Endothelial cell of umbilical vein (primary cell): Measurements from ENCODE around the gene COL5A1. TPM values are rescaled to one million over a fixed set of nuclear protein-coding genes. Genes with fewer than 3 reads are reported as not detected.

Source experiments
- BruUV-seq: library from RNA; stranded (reverse); fragments of 400-500 nt; replicated peaks from 2 replicates; lab custom pipeline; 2021; lab: Mats Ljungman, UMichigan
- CTCF ChIA-PET: fragments of 300-600, 350-600 bp; sonication (Branson Sonifier 250); formaldehyde crosslinking; loops from one replicate; lab custom pipeline; 2021; ENCODE audit warnings: antibody characterized with exemption, inconsistent platforms; lab: Charles Lee
- POLR2A ChIA-PET: fragments of 300-600, 350-600 bp; sonication (Branson Sonifier 250); formaldehyde crosslinking; loops from one replicate; lab custom pipeline; 2021; ENCODE audit warnings: antibody characterized with exemption, inconsistent platforms; lab: Charles Lee
- DNase-seq: peaks from one replicate; pipeline ENCODE4 v3.0.0-alpha.2; 2011; ENCODE audit warnings: low read depth, low spot score
- FAIRE-seq: peaks from 2 replicates; lab custom pipeline; 2011; peaks lifted over from hg19 to GRCh38; lab: Jason Lieb, UNC
- H2AFZ ChIP-seq: 2 replicates; pipeline ENCODE4 v1.6.0; 2012; ENCODE audit warnings: low read depth, low read length, control low read depth, inconsistent platforms
- H3K27ac ChIP-seq: 2 replicates; pipeline ENCODE4 v1.5.1; 2011; ENCODE audit warnings: low read depth, mild to moderate bottlenecking, control low read depth, low read length, moderate library complexity; ENCODE audit not compliant: insufficient read depth
- H3K27me3 ChIP-seq, 2 experiments: 2 replicates each; pipeline versions ENCODE4 v1.6.0 to v1.6.1; 2011; ENCODE audit warnings: low read length in 2 of 2, mixed read lengths in 1 of 2; ENCODE audit not compliant: control insufficient read depth in 2 of 2, insufficient read depth in 2 of 2
- H3K36me3 ChIP-seq, 2 experiments: 2 replicates in 1 of 2; 3 replicates in 1 of 2; pipeline ENCODE4 v1.5.1; 2011; ENCODE audit warnings: low read length in 2 of 2, mild to moderate bottlenecking in 1 of 2, moderate library complexity in 1 of 2; ENCODE audit not compliant: control insufficient read depth in 2 of 2, insufficient read depth in 2 of 2; ENCODE audit errors: extremely low read depth in 1 of 2
- H3K4me1 ChIP-seq: 3 replicates; pipeline ENCODE4 v1.5.1; 2011; ENCODE audit warnings: mild to moderate bottlenecking, low read length; ENCODE audit not compliant: control insufficient read depth, insufficient read depth; ENCODE audit errors: extremely low read depth
- H3K4me2 ChIP-seq: 2 replicates; pipeline ENCODE4 v1.6.1; 2011; ENCODE audit warnings: low read length, control low read depth, mixed read lengths; ENCODE audit not compliant: insufficient read depth
- H3K4me3 ChIP-seq, 3 experiments: fragments of 200-600 bp in 1 of 3; sonication (generic), shearing (Covaris generic) in 1 of 3; replicated peaks in 1 of 3; 2 replicates each; pipeline ENCODE4 v1.5.1; 2011 to 2016; ENCODE audit warnings: control low read depth in 3 of 3, low read length in 3 of 3, mild to moderate bottlenecking in 2 of 3, inconsistent platforms in 1 of 3, low read depth in 1 of 3, moderate library complexity in 1 of 3; ENCODE audit not compliant: insufficient read depth in 1 of 3
- H3K79me2 ChIP-seq: 2 replicates; pipeline ENCODE4 v1.6.0; 2012; ENCODE audit warnings: low read length, inconsistent platforms; ENCODE audit not compliant: control insufficient read depth, insufficient read depth
- H3K9ac ChIP-seq: replicated peaks from 2 replicates; pipeline ENCODE3; 2011; ENCODE audit warnings: low read length, control low read depth; ENCODE audit not compliant: insufficient read depth; ENCODE audit errors: extremely low read depth
- H3K9me1 ChIP-seq: replicated peaks from 3 replicates; pipeline ENCODE4 v1.6.0; 2011; ENCODE audit warnings: mild to moderate bottlenecking, low read length; ENCODE audit not compliant: control insufficient read depth, insufficient read depth; ENCODE audit errors: extremely low read depth
- H3K9me3 ChIP-seq: replicated peaks from 2 replicates; pipeline ENCODE4 v1.5.1; 2012; ENCODE audit warnings: low read length, inconsistent platforms; ENCODE audit not compliant: control insufficient read depth, insufficient read depth
- H4K20me1 ChIP-seq: replicated peaks from 2 replicates; pipeline ENCODE3; 2011; ENCODE audit warnings: mild to moderate bottlenecking, low read length; ENCODE audit not compliant: control insufficient read depth, insufficient read depth; ENCODE audit errors: extremely low read depth
- EZH2 ChIP-seq: IDR thresholded peaks from 2 replicates; pipeline ENCODE4 v1.6.1; 2012; ENCODE audit warnings: borderline replicate concordance, low read depth, mild to moderate bottlenecking, moderate library complexity, low read length, inconsistent platforms; ENCODE audit not compliant: severe bottlenecking
- MYC ChIP-seq: IDR thresholded peaks from one replicate; pipeline ENCODE4 v1.6.1; 2011; ENCODE audit warnings: mild to moderate bottlenecking, low read depth, low read length
- POLR2A ChIP-seq: IDR thresholded peaks from 2 replicates; pipeline ENCODE4 v1.6.1; 2012; ENCODE audit warnings: low read depth, mild to moderate bottlenecking, control low read depth, low read length
- POLR2AphosphoS5 ChIP-seq: IDR thresholded peaks from 2 replicates; pipeline ENCODE4 v1.6.1; 2012; ENCODE audit warnings: low read depth, mild to moderate bottlenecking, control low read depth, low read length, moderate library complexity; ENCODE audit not compliant: insufficient read depth
- dilution Hi-C: fragments of 300-500 bp; cut with MboI; formaldehyde crosslinking; loops from one replicate; pipeline ENCODE4 v1.15.0; 2019; ENCODE audit warnings: low sequenced_read_pairs; ENCODE audit not compliant: extremely low pct_ligation_motif_present
- intact Hi-C: fragments of 100-400 bp; cut with micrococcal nuclease; formaldehyde crosslinking; loops from one replicate; pipeline ENCODE4 v1.10.0; 2022
- polyA plus RNA-seq, 4 experiments: library from polyadenylated mRNA; depleted of rRNA in 3 of 4; stranded (reverse) in 3 of 4; unstranded in 1 of 4; fragments of >200 nt; gene quantifications; 2 replicates each; pipeline versions ENCODE4 v1.2.1 to v1.2.3, GENCODE V29; 2011 to 2012; ENCODE audit warnings: missing spikeins in 1 of 4
- total RNA-seq: library from RNA; stranded (reverse); gene quantifications from 2 replicates; pipeline ENCODE4 v1.2.3, GENCODE V29; 2021
- TF ChIP-seq, protein P1 (sequence below), 2 donors: IDR thresholded peaks; 1 replicate in 1 of 2; 2 replicates in 1 of 2; pipeline ENCODE4 v1.5.1; 2011; ENCODE audit warnings: low read length in 2 of 2, mild to moderate bottlenecking in 2 of 2, moderate library complexity in 2 of 2, control low read depth in 1 of 2, inconsistent platforms in 1 of 2, low read depth in 1 of 2; ENCODE audit not compliant: insufficient read depth in 1 of 2; ENCODE audit errors: extremely low read depth in 1 of 2
- TF ChIP-seq, protein P2 (sequence below): IDR thresholded peaks from 2 replicates; pipeline ENCODE4 v1.6.1; 2011; ENCODE audit not compliant: insufficient read depth, insufficient read length

COL5A1 gene
- total and polyA plus RNA-seq, 2 donors (not counting 3 experiments of a cell fraction or from before 2014, with no cell fraction given), result 97.4 to 175 TPM

DNA sequence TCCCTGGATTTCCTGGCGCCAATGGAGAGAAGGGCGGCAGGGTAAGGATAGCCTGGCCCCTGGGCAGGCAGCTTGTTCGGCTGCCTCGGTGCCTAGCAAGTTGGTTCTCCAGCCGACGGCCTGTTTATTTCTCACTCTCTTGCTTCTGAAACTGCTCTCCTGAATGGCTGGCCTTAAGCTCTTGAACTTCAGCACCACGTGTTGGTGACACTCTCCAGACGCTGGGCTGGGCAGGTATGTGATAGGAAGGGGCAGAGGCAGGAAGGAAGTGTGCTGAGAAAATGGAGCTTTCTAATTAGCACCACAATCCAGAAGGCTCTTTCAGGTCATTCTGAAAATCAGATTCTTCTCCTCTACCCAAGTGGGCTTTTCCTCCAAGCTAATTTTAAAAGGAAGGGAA lies 147.6 kb downstream of the COL5A1 start:
- H2AFZ ChIP-seq, result no peak overlapping the region
- no peaks in the 10 kb centered on the region for H3K9me1 ChIP-seq
- H3K27me3 ChIP-seq, result no peaks in the 10 kb centered on the region
- TF ChIP-seq, protein P1, sequence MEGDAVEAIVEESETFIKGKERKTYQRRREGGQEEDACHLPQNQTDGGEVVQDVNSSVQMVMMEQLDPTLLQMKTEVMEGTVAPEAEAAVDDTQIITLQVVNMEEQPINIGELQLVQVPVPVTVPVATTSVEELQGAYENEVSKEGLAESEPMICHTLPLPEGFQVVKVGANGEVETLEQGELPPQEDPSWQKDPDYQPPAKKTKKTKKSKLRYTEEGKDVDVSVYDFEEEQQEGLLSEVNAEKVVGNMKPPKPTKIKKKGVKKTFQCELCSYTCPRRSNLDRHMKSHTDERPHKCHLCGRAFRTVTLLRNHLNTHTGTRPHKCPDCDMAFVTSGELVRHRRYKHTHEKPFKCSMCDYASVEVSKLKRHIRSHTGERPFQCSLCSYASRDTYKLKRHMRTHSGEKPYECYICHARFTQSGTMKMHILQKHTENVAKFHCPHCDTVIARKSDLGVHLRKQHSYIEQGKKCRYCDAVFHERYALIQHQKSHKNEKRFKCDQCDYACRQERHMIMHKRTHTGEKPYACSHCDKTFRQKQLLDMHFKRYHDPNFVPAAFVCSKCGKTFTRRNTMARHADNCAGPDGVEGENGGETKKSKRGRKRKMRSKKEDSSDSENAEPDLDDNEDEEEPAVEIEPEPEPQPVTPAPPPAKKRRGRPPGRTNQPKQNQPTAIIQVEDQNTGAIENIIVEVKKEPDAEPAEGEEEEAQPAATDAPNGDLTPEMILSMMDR (IDR thresholded peaks at IDR 0.05; ENCODE audit: extremely low read depth in 1 of 2, insufficient read depth in 1 of 2, low read depth in 1 of 2, low read length in 2 of 2), result no peak
- TF ChIP-seq MYC (no peak), POLR2A (no peak), POLR2AphosphoS5 (no peak), EZH2 (no peak)
- TF ChIP-seq, protein P2, sequence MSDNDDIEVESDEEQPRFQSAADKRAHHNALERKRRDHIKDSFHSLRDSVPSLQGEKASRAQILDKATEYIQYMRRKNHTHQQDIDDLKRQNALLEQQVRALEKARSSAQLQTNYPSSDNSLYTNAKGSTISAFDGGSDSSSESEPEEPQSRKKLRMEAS, result no peak
- no peaks in the 10 kb centered on the region for H3K9me3 ChIP-seq
- no peak overlapping the region for H3K4me2 ChIP-seq
- no TSS peak for BruUV-seq
- no peak overlapping the region for H3K4me3 ChIP-seq
- H3K36me3 ChIP-seq, result peaks cover 0 to 14% of the 10 kb centered on the region in 2 experiments
- no peaks in the 10 kb centered on the region for H3K79me2 ChIP-seq
- FAIRE-seq, result no peak
- CTCF ChIA-PET, result interaction anchor here (1.1 to 1.4 kb wide), 2 partner anchors 11 to 18 kb away, joined by 3 to 7 read pairs; no protein-coding TSS in a partner anchor
- H4K20me1 ChIP-seq, result no peaks in the 10 kb centered on the region
- H3K4me1 ChIP-seq, result peaks cover 5% of the 10 kb centered on the region
- H3K9ac ChIP-seq, result no peak overlapping the region
- DNase-seq, result no peak
- POLR2A ChIA-PET, result no interaction called here
- H3K27ac ChIP-seq, result no peak overlapping the region
- dilution Hi-C loops (no loop called here), intact Hi-C loops (no loop called here)
